ENCODE measurements around the gene ARAP2.

The ARAP2 gene, protein sequence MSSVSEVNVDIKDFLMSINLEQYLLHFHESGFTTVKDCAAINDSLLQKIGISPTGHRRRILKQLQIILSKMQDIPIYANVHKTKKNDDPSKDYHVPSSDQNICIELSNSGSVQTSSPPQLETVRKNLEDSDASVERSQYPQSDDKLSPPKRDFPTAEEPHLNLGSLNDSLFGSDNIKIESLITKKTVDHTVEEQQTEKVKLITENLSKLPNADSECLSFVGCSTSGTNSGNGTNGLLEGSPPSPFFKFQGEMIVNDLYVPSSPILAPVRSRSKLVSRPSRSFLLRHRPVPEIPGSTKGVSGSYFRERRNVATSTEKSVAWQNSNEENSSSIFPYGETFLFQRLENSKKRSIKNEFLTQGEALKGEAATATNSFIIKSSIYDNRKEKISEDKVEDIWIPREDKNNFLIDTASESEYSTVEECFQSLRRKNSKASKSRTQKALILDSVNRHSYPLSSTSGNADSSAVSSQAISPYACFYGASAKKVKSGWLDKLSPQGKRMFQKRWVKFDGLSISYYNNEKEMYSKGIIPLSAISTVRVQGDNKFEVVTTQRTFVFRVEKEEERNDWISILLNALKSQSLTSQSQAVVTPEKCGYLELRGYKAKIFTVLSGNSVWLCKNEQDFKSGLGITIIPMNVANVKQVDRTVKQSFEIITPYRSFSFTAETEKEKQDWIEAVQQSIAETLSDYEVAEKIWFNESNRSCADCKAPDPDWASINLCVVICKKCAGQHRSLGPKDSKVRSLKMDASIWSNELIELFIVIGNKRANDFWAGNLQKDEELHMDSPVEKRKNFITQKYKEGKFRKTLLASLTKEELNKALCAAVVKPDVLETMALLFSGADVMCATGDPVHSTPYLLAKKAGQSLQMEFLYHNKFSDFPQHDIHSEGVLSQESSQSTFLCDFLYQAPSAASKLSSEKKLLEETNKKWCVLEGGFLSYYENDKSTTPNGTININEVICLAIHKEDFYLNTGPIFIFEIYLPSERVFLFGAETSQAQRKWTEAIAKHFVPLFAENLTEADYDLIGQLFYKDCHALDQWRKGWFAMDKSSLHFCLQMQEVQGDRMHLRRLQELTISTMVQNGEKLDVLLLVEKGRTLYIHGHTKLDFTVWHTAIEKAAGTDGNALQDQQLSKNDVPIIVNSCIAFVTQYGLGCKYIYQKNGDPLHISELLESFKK (N-terminal part only)

GRCh38 chr4:36244257-36245082 is at the start of gene ARAP2:
Gene ARAP2, minus strand, starts transcription at chr4:36244514. Its CDS starts 15,028 bp downstream, at chr4:36229486.
- peak; percentile 66 for DNase-seq

- DNase-seq = no peak
These were observed 48.4 kb upstream of the ARAP2 start for GRCh38 chr4:36292556-36293188.

- no peak for DNase-seq
These were observed 46.3 kb upstream of the ARAP2 start for GRCh38 chr4:36290641-36291040.

DNA sequence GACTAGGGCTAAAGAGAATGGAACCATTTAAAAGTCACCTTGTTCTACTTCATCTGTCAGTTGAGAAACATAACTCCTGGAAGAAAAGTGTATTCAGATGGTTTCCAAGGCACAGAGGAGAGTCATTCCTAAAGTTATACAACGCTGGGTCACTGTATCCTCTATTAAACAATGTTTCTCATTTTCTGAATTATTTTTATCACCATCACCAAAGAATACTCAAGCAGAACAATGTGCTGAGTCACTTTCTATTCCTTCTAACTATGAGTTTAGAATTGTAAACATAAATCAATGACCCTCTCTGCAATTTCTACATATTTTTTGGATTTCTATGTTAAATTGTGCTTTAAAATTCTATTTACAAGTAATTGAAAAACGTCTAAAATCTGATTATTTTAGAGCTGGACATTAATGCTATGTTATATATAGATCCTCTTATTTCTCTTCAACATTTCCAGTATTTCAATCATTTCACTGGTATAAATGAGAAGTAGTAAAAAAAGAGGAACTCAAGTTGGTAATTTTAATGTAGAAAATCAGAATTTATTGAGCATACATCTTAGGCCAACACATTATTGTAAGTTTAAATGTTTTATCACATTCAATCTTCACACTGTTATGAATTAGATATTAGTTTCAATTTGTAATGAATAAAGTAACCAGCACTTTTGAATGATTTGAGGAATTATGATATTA is 44.6 kb upstream of the ARAP2 start:
- DNase-seq = no peak

GRCh38 chr4:36286481-36286871 is 42.2 kb upstream of the ARAP2 start:
- DNase-seq = no peak

DNA sequence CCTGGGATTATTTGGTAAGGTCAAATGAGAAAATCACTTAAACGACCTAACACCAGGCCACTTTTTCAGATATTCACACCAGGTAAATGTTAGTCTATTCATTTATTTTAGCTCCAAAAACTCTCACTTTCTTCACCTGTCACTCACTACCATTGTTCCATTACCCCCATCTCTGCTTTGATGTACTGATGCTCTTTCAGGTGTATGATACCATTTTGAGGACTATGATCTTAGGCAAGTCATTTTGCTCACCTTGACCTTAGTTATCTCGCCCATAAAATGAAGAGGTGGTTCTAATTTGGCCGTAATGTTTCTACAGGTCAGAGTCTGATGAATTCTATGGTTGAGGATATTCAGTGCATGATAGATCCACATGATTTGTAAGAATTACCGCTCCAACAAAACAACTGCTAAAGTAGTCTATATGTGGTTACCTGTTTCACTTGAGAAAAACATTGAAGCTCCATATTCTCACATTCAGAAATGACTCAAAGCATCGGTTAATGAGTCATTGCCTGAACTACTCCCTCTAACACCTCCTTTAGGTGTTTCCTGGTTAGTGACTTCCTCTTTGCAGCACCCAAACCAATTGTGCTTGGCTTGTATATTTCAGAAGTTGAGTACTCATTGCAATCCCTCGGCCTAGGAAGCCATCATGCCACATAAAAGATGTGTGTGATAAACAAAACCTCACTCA is 41.6 kb upstream of the ARAP2 start:
- DNase-seq = peak; percentile 44

DNA sequence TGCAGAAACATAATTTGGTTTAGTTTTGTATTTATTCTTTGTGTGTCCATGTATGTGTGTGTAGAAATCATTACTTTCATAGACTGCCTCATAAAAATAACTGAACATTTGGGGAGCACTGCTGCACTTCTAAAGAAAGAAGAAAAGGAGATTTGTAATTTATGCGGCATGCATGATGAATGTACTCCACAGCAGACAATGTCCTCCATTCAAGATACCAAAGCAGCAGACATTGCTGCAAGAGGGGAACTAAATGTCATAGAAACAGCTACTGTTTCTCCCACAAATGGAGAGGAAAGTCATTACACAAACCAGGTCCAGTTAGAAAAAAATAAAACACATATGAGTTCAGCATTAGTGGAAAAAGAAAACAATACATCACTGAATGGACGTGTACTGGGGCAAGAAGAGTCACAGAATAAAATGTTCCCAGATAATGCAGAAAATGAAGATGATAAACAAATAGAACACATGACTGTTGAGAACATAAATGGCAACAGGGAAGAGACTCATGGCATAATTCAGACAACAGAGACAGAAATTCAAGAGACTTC is 39.7 kb upstream of the ARAP2 start:
- DNase-seq = no peak

- DNase-seq = no peak
These were observed 38.3 kb upstream of the ARAP2 start for GRCh38 chr4:36282503-36283030.

- DNase-seq = no peak
These were observed 37.2 kb upstream of the ARAP2 start, which contains the start of gene DTHD1 for GRCh38 chr4:36281384-36282106. Gene DTHD1, plus strand, starts transcription at chr4:36281616. Its CDS starts 143 bp downstream, at chr4:36281759.

GRCh38 chr4:36280555-36280954 is 36.2 kb upstream of the ARAP2 start:
- DNase-seq = no peak

DNA sequence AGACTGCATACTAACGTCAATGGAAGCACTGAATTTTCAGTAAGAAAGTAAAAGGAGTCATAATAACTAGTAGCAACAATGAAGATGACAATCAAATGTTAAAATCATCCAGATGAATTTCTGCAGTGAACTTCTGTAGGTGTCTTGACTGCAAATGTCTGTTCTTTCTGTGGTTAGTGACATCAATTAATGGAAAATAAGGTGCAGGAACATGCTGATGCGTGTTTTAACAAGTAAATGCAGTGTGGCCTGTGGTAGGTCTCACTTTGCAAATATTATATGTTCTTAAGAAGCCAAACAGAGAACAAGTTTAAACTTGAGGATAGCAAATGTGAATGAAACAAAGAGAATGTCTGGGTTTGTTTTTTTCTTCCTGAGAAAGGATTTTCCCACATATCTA is 34.5 kb upstream of the ARAP2 start:
- DNase-seq = no peak

DNA sequence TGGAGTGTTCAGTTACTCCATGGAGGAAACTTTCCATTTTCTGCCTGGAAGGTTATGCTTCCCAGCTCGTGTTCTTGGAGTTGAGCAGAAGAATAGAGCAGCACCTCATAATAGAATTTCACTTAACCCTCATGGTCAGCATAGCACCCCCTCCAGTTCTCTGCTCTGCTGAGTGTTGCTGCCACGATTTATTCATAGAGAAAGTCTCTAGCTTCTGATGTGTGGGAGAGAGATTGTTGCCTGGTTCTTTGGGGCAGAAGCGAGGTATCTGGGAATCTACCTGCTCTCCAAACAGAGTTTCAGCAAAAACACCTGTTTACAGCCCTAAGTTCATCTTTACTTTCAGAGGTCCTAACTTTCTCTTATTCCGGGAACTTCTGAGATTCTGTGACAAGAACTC is 33.2 kb upstream of the ARAP2 start:
- no peak for DNase-seq

DNA sequence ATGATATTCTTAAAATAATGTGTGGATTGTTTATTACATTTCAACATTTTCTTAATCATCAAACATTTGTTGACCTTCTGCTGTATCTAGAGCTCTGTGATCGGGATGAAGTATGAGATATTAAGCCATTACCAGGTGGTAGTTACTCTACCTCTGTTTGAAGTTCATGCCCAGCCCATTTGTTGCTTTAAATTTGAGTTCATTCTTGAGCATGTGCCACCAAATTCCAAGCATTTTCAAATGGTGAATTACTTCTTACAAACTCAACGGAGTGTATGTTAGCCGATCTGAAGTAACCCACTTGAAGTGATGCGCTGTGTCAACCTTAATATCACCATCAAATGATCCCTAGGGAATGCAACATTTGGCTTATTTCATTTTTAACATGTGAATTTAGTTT is 29.8 kb upstream of the ARAP2 start:
- no peak for DNase-seq

DNA sequence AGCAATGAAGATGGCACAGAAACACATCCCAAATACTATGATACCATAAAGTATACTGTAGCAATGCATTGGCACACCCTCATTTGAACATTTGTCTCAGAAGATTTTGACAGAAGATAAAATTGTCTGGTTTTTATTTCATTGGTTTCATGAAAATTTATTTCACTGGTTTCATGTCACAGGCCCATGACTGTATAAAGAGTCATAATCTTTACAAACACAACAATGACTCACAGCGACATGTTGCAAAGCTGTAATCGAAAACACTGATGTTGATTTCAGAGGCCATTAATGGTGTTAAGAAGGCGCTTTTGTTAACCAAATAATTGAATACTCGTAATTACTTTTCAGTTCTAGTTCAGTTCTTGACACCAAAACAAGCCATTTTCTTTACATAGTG is 29.0 kb upstream of the ARAP2 start:
- no peak for DNase-seq

DNA sequence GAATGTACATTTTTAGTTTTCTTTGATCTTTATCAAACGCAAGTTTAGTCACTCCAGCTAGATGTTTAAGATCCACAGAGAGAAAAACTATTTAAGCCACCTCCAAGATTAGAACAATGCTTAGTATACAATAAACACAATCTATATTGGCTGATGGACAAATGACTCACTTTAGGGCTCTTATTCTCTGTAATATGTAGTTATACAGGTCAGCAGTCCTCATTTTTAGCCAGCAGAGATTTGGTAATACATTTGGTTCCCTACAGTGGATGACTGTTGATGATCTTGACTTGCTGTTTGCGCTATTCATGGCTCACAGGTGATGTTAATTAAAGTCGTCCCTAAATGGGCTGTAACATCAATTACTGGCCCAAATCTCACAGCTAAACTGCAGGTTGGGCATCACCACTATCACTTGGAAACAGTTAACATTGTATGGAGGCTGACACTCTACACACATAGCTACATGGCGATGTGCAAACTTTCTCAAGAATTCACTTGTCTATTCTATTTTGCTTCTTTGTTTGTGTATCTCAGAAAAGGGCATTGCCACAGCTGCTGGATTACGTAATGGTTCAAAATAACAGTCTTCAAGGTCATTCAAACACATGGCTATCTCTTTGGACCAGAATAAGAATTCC is 25.3 kb upstream of the ARAP2 start:
- DNase-seq = no peak

- no peak for DNase-seq
These were observed 24.8 kb upstream of the ARAP2 start for GRCh38 chr4:36269101-36269500.

- peak; percentile 44 for DNase-seq
These were observed 23.4 kb upstream of the ARAP2 start for GRCh38 chr4:36267486-36268268.

All from hematopoietic multipotent progenitor cell treated with erythropoietin and hydrocortisone succinate and interleukin-3 and kit ligand, for 4 days (in vitro differentiated cells).